ENCODE measurements around the gene MRPL48. TPM values are rescaled to one million over a fixed set of nuclear protein-coding genes. Genes with fewer than 3 reads are reported as not detected.

Gene MRPL48
- total and polyA plus RNA-seq, 2 of the 8 experiments (the other 6 are each of a cell fraction or from before 2014, with no cell fraction given): 34.9 to 59.9 TPM

DNA sequence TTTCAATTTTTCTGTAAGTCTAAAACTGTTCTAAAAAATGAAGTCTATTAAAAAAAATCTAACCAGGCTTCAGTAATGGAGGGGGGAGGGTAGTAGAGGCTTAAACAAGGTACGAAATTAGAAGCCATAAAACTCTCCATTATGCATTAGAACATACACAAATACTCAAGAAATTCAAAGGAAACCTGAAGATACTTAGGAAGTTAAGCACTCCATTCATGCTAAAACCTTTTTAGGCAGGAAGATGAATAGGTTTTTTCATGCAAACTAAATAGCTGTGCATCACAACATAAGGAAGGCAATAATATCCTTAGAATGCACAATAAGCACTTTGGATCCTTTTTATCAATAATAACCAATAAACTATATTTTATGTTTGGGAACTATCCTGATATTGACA lies 29.2 kb upstream of the MRPL48 start:
- Histone ChIP-seq H3K9me3 (ENCODE audit: insufficient read depth in 2 of 2, low read depth in 1 of 2, low read length in 1 of 2) (no peaks in the 10 kb centered on the region), H4K5ac (ENCODE audit: insufficient read length, low read depth, low read length) (no peak overlapping the region), H3K4me1 (replicated peaks in 1 of 4; ENCODE audit: control insufficient read depth in 3 of 4, insufficient read depth in 4 of 4, low read length in 3 of 4) (peaks cover 0 to 4% (median 0%) of the 10 kb centered on the region in 4 experiments; a peak in 1 of 7 replicates), H2BK12ac (ENCODE audit: low read depth, low read length) (no peak overlapping the region), H3K4ac (replicated peaks; ENCODE audit: insufficient read length, low read depth, low read length) (no peak overlapping the region), H3K14ac (ENCODE audit: insufficient read length) (no peak overlapping the region), H2BK15ac (ENCODE audit: low read length) (no peak overlapping the region), H3K4me3 (ENCODE audit: extremely low read depth in 1 of 4, insufficient read depth in 2 of 4, low read depth in 3 of 4, low read length in 4 of 4) (peak overlapping the region; percentile 92 to 95 (median 94); a peak in 4 of 8 replicates), H3K27me3 (replicated peaks in 1 of 4; ENCODE audit: control insufficient read depth in 3 of 4, extremely low read depth in 1 of 4, insufficient read depth in 3 of 4, low read length in 3 of 4) (no peaks in the 10 kb centered on the region), H3K79me1 (ENCODE audit: low read depth, low read length) (peaks cover 7% of the 10 kb centered on the region; the same call in 1 of the 2 replicates), H3K79me2 (ENCODE audit: control insufficient read depth in 1 of 2, insufficient read depth in 2 of 2, low read length in 2 of 2) (peaks cover 10 to 66% of the 10 kb centered on the region in 2 experiments), H3K23ac (ENCODE audit: insufficient read length) (no peak overlapping the region), H3K27ac (ENCODE audit: low read depth, low read length) (no peak overlapping the region), H3K56ac (replicated peaks; ENCODE audit: insufficient read length, low read depth, low read length) (no peak overlapping the region), H2AFZ (ENCODE audit: low read length) (no peak overlapping the region), H3K18ac (ENCODE audit: extremely low read depth, low read length) (no peak overlapping the region), H2BK5ac (ENCODE audit: low read depth, low read length) (no peak overlapping the region), H4K20me1 (replicated peaks in 1 of 2; ENCODE audit: control insufficient read depth in 1 of 2, insufficient read depth in 2 of 2, low read length in 2 of 2) (peaks cover 0 to 3% of the 10 kb centered on the region in 2 experiments), H4K91ac (replicated peaks; ENCODE audit: insufficient read length, low read length) (no peak overlapping the region), H3K9ac (replicated peaks in 1 of 4; ENCODE audit: extremely low read depth in 1 of 4, low read depth in 3 of 4, low read length in 3 of 4) (no peak overlapping the region), H2AK5ac (ENCODE audit: low read depth, low read length) (no peak overlapping the region), H3K4me2 (ENCODE audit: insufficient read depth in 1 of 2, low read depth in 2 of 2, low read length in 2 of 2) (peak overlapping the region; percentile 61 to 82; a peak in 3 of 4 replicates), H3K23me2 (ENCODE audit: low read depth, low read length) (peaks cover 3% of the 10 kb centered on the region), H2BK120ac (replicated peaks; ENCODE audit: low read depth, low read length) (no peak overlapping the region), H4K8ac (ENCODE audit: extremely low read depth, insufficient read depth, low read length) (no peak overlapping the region), H2BK20ac (ENCODE audit: low read length) (no peak overlapping the region), H3K36me3 (ENCODE audit: control insufficient read depth in 2 of 4, insufficient read depth in 4 of 4, low read length in 3 of 4) (no peaks in the 10 kb centered on the region)
- POLR2A ChIA-PET (ENCODE audit: partially characterized antibody): interaction anchor here (0.6 to 1.5 kb wide), 4 partner anchors 12 to 106 kb away, joined by 3 to 7 read pairs (median 4); partner anchors contain the start of gene MRPL48
- WGBS, 2 experiments (ENCODE audit: extremely low coverage in 1 of 2, insufficient coverage in 1 of 2, insufficient read length in 1 of 2, insufficient replicate concordance in 2 of 2, low coverage in 1 of 2, low lambda C conversion rate in 2 of 2, missing lambda C conversion rate in 1 of 2): 48% methylated on average over 1 of the region's 1 CpG; no CpG with 5 or more reads in 1 of the 2 experiments
- DNase-seq (ENCODE audit: low read depth in 1 of 2, low spot score in 2 of 2): no peak
- no peak for TF ChIP-seq JUND (IDR thresholded peaks at IDR 0.05; ENCODE audit: low read length)
- TF ChIP-seq FOSL1 (IDR thresholded peaks at IDR 0.05; ENCODE audit: insufficient read depth, low read depth, low read length): no peak
- TF ChIP-seq SUZ12 (IDR thresholded peaks at IDR 0.05; ENCODE audit: low read length): no peak
- TF ChIP-seq TBP (IDR thresholded peaks at IDR 0.05; ENCODE audit: low read depth, low read length): no peak
- TF ChIP-seq SP4 (IDR thresholded peaks at IDR 0.05; ENCODE audit: low read length): no peak
- TF ChIP-seq ATF2 (IDR thresholded peaks at IDR 0.05; ENCODE audit: low read length): no peak
- TF ChIP-seq NRF1 (IDR thresholded peaks at IDR 0.05; ENCODE audit: low read depth, low read length): no peak
- TF ChIP-seq CHD2 (IDR thresholded peaks at IDR 0.05; ENCODE audit: low read length): no peak
- no peak for TF ChIP-seq RAD21 (IDR thresholded peaks at IDR 0.05 in 1 of 2, conservative IDR thresholded peaks at IDR 0.05 in 1 of 2; ENCODE audit: low read depth in 2 of 2, low read length in 2 of 2)
- TF ChIP-seq, protein P1, sequence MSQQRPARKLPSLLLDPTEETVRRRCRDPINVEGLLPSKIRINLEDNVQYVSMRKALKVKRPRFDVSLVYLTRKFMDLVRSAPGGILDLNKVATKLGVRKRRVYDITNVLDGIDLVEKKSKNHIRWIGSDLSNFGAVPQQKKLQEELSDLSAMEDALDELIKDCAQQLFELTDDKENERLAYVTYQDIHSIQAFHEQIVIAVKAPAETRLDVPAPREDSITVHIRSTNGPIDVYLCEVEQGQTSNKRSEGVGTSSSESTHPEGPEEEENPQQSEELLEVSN (IDR thresholded peaks at IDR 0.05): no peak
- no peak for TF ChIP-seq TEAD4 (IDR thresholded peaks at IDR 0.05; ENCODE audit: low read depth, low read length)
- CTCF ChIA-PET (ENCODE audit: partially characterized antibody): interaction anchor here (0.9 to 1.7 kb wide), 2 partner anchors 16 to 97 kb away, joined by 3 to 4 read pairs; no protein-coding TSS in a partner anchor
- FAIRE-seq: no peak
